GM18907 (cell line): ENCODE measurements around the gene METTL18.
"Not testable (repeated sequence)": the region's sequence is repeated elsewhere in the genome, so short reads cannot be mapped to it uniquely, and the experiment has no call there.

ENCODE experiments used
- ATAC-seq: cut with Tn5 transposase; IDR thresholded peaks from one replicate; pipeline ENCODE4 v1.9.1; 2021; ENCODE audit warnings: mild to moderate bottlenecking, moderate library complexity; ENCODE audit not compliant: unreplicated experiment

Gene METTL18

DNA sequence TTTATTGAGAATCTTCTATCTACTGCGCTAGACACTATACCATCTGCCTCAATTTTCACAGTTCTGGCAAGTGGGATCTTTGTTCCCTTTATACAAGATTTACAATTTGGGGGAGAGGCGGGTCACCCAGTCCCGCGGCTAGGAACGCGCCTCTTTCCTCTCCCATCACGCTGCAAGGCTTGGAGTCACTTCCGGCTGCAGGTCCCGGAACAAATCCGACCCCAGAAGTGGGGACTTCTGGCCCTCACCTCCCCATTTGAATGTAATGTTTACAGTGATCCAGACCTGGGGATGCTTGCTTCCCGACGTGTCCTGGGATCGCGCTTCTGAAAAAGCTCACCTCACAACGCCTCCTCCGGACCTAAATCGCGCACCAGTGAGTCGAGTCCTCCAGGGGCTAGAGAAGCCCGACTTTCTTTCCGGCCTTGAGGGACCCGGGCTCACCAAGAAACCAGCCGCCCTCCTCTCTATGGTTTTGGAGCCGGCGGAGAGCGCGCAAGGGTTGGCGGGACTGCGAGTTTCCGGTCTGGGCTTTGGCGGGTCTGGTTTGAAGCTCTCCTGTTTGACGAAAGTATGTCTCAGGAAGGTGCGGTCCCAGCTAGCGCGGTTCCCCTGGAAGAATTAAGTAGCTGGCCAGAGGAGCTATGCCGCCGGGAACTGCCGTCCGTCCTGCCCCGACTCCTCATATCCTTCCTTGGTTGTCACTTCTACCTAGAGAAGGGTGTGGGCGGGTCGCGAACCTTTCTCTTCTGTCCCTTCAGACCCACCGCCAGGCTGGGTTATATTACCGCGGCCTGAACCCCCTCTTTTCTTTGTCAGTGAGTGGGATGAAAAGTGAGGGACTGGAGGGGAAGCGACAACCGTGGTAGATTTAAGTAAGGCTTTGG is at the start of gene METTL18:
METTL18 (minus strand) TSS at position 378 of the 887 bp plus-strand sequence. CDS start 1,212 bp downstream, outside the sequence.
- ATAC-seq = peak; percentile 97

- ATAC-seq = no peak
Measured at GRCh38 chr1:169838942-169839341, 44.2 kb upstream of the METTL18 start.

GRCh38 chr1:169836198-169836597 is 41.5 kb upstream of the METTL18 start:
- ATAC-seq = no peak

- ATAC-seq = no peak
Measured at GRCh38 chr1:169835647-169836046, 40.9 kb upstream of the METTL18 start.

GRCh38 chr1:169834869-169835268 is 40.2 kb upstream of the METTL18 start:
- no peak for ATAC-seq

- no peak for ATAC-seq
Measured at GRCh38 chr1:169833179-169833901, 38.6 kb upstream of the METTL18 start.

- no peak for ATAC-seq
Measured at GRCh38 chr1:169829671-169830070, 35.0 kb upstream of the METTL18 start.

GRCh38 chr1:169824153-169824552 is 29.4 kb upstream of the METTL18 start:
- ATAC-seq = no peak

DNA sequence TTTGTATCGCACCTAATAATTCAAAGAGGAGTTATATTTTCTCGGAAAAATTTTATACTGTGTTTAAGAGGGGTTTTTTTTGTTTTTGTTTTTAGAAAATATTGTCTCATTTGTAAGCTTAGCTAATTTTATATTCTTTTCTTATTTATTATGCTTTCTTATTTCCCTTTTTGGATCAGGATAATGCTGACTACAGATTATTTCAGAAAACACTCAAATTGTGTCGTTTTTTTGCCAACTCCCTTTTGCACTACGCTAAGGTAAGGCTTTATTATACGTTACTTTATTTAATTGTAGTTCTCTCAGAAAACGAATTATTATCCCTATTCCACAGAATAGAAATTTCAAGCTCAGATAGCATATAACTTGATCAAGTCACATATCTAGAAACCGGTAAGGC is 26.8 kb upstream of the METTL18 start:
- ATAC-seq = no peak

GRCh38 chr1:169816617-169817016 is 21.9 kb upstream of the METTL18 start:
- ATAC-seq = no peak

- ATAC-seq = no peak
Measured at GRCh38 chr1:169814265-169814664, 19.6 kb upstream of the METTL18 start.

GRCh38 chr1:169812131-169812530 is 17.4 kb upstream of the METTL18 start:
- ATAC-seq = no peak

DNA sequence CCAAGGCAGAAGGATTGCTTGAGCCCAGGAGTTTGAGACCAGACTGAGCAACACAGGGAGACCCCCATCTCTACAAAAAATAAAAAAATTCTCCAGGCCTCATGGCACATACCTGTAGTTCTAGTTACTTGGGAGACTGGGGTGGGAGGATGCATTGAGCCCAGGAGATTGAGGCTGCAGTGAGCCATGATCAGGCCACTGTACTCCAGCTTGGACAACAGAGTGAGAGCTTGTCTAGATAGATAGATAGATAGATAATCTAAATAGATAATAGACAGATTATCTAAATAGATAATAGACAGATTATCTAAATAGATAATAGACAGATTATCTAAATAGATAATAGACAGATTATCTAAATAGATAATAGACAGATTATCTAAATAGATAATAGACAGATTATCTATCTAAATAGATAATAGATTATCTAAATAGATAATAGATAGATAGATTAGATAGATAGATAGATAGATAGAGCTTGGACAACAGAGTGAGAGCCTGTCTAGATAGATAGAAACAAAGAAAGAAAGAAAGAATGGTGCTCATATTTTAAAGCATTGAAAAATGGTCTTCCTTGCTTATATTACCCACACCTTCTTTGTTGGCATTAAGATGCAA is 16.8 kb upstream of the METTL18 start:
- ATAC-seq = not testable (repeated sequence)

DNA sequence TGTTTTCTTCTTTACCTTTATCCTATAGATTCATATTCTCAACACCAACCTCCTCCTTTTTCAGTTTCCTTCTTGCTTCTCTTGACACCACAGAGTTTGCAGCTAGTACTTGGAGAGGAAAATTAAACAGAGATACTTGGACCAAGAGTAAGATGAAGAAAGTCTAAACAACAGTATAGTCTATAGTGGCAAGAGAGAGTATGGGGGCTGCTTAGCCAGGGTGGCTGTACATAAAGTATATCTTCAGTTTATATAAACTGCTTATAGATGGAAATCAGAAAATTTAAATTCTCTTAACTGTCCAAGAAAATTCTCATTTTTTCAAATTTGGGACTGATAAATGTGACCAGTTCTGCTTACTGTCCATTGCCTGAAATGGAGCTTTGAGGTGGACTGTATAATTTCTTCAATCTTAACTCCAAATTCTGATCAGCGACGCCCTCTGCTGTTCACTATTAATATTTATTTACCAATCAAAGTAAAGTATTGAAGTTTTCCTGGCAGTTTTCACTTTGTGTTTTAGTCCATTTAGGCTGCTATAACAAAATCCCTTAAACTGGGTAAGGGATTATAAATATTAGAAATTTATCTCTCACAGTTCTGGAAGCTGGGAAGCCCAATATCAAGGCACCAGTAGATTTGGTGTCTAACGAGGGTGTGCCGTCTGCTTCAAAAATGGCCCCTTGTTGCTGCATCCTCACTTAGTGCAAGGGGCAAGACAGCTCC is 14.8 kb upstream of the METTL18 start:
- ATAC-seq = no peak

DNA sequence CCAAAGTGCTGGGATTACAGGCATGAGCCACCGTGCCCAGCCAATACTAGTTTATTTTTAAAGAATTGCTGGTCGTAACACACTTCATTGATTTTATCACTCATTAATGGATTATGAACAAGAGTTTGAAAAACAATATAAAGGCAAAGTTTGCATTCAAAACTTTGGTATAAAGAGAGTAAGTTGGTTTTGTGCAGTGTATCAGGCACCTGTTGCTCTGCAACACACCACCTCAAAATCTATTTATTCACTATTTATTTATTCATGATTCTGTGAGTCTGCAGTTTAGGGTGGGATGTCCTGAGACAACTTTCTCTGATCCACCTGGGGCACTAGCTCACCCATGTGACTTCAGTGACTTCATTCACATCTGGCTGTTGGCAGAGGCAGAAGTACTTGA is 10.2 kb upstream of the METTL18 start:
- no peak for ATAC-seq

DNA sequence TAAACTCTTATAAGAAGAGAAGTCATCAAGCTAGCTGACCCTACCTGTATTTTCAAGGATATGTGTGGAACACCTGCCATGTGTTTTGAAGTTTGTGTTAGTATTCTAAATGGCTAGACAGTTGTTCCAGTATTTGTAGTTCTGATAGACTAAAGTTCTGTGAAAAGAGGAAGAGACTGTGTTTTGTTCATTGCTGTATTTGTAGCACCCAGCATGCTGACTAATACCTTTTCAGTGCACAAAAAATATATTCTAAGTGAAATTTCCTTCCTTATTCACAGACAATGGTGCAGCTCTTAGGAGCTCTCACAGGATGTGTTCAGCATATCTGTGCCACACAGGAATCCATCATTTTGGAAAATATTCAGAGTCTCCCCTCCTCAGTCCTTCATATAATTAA is 8.2 kb upstream of the METTL18 start:
- ATAC-seq = no peak

DNA sequence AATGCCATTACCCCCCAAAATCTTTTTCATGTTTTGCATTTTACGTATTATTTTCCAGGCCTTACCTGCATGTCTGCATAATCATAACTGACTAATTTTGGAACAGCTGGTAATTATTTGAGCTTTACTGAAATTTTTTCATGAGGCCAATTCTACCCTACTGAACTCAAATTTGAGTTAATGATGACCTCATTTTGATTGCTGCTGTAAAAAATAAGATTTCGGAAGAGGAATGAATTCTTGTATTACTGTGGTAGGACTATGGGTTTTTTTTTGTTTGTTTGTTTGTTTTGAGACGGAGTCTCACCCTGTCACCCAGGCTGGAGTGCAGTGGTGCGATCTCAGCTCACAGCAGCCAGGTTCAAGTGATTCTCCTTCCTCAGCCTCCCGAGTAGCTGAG is 2.6 kb upstream of the METTL18 start:
- ATAC-seq = no peak

DNA sequence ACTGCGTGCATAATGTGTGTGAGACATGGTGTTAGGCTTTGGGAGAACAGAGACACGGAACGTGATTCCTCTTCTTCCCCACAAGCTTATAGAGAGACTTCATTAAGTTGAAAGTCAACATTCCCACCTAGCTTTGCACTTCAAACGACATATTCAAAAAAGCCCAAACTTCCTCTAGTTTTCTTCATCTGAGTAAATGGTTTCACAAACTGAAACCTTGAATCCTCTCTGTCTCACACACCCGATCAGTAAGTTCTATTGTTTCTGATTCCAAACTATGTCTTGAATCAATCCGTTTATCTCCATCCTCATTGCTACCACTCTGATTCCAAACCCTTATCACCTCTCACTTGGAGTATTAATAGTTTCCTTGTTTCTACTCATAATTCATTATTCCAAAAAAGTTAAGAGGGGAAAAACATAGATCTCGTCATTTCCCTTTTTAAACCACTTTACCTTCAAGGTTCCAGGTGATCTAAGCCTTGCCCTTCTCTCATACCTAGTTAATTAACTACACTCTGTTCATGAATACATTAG is 1.6 kb upstream of the METTL18 start:
- no peak for ATAC-seq

DNA sequence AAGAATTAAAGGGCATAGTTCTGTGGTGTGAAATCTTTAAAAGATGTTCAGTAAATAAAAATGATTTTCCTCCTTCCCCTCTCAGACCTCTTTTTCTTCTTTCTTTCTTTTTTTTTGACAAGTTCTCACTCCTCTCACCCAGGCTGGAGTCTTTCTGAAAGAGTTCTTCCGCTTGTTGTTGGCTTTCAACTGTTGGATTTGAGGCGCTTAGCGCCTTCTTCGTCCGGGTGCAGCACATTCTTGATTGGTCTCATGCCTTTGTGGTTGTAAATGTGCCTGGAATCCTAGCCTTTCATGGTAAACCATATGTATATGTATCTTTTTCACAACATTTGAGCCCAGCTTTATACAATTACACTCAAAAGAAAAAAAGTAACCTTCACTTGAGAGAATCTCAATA is 980 bp upstream of the METTL18 start:
- no peak for ATAC-seq

DNA sequence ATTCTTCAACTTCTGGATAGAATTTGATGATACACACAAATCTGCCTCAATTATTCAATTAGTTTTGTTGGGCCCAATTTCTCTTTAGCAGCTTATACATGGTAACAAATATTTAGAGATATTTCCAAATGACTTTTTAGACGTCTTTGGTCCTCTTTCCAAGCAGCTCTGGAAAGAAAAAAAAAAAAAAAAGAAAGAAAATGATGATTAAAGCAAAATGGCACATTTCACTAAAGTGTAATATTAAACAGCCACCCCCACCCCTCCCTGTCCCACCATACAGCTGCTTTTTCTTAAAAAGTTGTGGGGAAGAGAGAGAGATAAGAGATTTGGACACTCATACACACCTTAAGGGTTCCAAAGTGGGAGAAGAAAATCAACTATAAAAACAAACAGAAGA is 977 bp downstream of the METTL18 start:
- ATAC-seq = no peak

DNA sequence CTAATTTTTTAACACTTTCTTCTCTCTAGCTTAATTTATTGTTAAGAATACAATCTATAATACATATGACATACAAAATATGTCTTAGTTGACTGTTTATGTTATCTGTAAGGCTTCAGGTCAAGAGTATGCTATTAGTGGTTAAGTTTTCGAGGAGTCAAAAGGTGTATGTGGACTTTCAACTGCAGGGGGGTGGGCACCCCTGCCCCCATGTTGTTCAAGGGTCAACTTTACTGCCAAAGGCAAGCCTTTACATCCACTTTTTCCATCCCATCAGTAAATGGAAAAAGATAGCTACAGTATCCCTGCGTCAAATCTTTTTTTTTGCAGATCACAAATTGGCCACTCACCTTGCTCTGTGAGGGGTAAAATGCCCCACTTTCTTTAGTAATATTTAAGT is 6.3 kb downstream of the METTL18 start:
- no peak for ATAC-seq
